Endothelial cell of umbilical vein (primary cell): ENCODE measurements around the gene GPR160.

ENCODE experiments used
- CTCF ChIP-seq, 2 donors: IDR thresholded peaks; 1 replicate in 1 of 2; 2 replicates in 1 of 2; pipeline ENCODE4 v1.5.1; 2011; ENCODE audit warnings: low read length in 2 of 2, mild to moderate bottlenecking in 2 of 2, moderate library complexity in 2 of 2, control low read depth in 1 of 2, inconsistent platforms in 1 of 2, low read depth in 1 of 2; ENCODE audit not compliant: insufficient read depth in 1 of 2; ENCODE audit errors: extremely low read depth in 1 of 2
- EZH2 ChIP-seq: IDR thresholded peaks from 2 replicates; pipeline ENCODE4 v1.6.1; 2012; ENCODE audit warnings: borderline replicate concordance, low read depth, mild to moderate bottlenecking, moderate library complexity, low read length, inconsistent platforms; ENCODE audit not compliant: severe bottlenecking
- GATA2 ChIP-seq: IDR thresholded peaks from 2 replicates; pipeline ENCODE4 v1.7.0; 2011; ENCODE audit warnings: low read depth, mild to moderate bottlenecking, moderate library complexity, mixed read lengths, low read length; ENCODE audit not compliant: insufficient read length, insufficient read depth
- MAX ChIP-seq: IDR thresholded peaks from 2 replicates; pipeline ENCODE4 v1.6.1; 2011; ENCODE audit not compliant: insufficient read depth, insufficient read length
- MYC ChIP-seq: IDR thresholded peaks from one replicate; pipeline ENCODE4 v1.6.1; 2011; ENCODE audit warnings: mild to moderate bottlenecking, low read depth, low read length
- POLR2A ChIP-seq: IDR thresholded peaks from 2 replicates; pipeline ENCODE4 v1.6.1; 2012; ENCODE audit warnings: low read depth, mild to moderate bottlenecking, control low read depth, low read length
- POLR2AphosphoS5 ChIP-seq: IDR thresholded peaks from 2 replicates; pipeline ENCODE4 v1.6.1; 2012; ENCODE audit warnings: low read depth, mild to moderate bottlenecking, control low read depth, low read length, moderate library complexity; ENCODE audit not compliant: insufficient read depth

GRCh38 chr3:170046269-170047132, 8.7 kb downstream of the GPR160 start:
- TF ChIP-seq POLR2A (no peak), CTCF (IDR thresholded peaks at IDR 0.05; ENCODE audit: extremely low read depth in 1 of 2, insufficient read depth in 1 of 2, low read depth in 1 of 2, low read length in 2 of 2) (no peak), EZH2 (no peak), POLR2AphosphoS5 (no peak), GATA2 (no peak), MAX (no peak), MYC (no peak)
